ENCODE data around the gene MKNK1. TPM values are rescaled to one million over a fixed set of nuclear protein-coding genes. Genes with fewer than 3 reads are reported as not detected.

The MKNK1 gene
- total and polyA plus RNA-seq, 2 donors (not counting 1 experiment from before 2014, with no cell fraction given) = 51.0 to 73.0 TPM

- intact Hi-C loops (cut with micrococcal nuclease) = loop anchor here (2.0 kb wide), 1 partner anchor 52 kb away; no protein-coding TSS in a partner anchor
- H3K9ac ChIP-seq (ENCODE audit: low read length) = no peak overlapping the region
- TF ChIP-seq EZH2 (IDR thresholded peaks at IDR 0.05; ENCODE audit: borderline replicate concordance, insufficient read depth, low read depth, low read length, poor library complexity, severe bottlenecking) = no peak
- TF ChIP-seq CTCF (IDR thresholded peaks at IDR 0.05) = no peak
Measured at GRCh38 chr1:46529031-46529630, 74.9 kb downstream of the MKNK1 start.

GRCh38 chr1:46528297-46528955 lies 75.6 kb downstream of the MKNK1 start:
- H3K9me3 ChIP-seq (ENCODE audit: control extremely low read depth in 1 of 3, control insufficient read depth in 2 of 3, insufficient read depth in 1 of 3, low read length in 2 of 3) = no peaks in the 10 kb centered on the region
- H3K79me2 ChIP-seq (ENCODE audit: control insufficient read depth, insufficient read depth, low read length) = no peaks in the 10 kb centered on the region
- H3K9ac ChIP-seq (ENCODE audit: low read length) = no peak overlapping the region
- intact Hi-C loops (cut with micrococcal nuclease) = loop anchor here (1.0 to 2.0 kb wide), 3 partner anchors 52 to 122 kb away; no protein-coding TSS in a partner anchor
- no peak overlapping the region for H3K4me3 ChIP-seq (ENCODE audit: control extremely low read depth in 1 of 5, extremely low read depth in 1 of 5, insufficient read depth in 1 of 5, low read depth in 2 of 5, low read length in 4 of 5)
- no peak overlapping the region for H3K27ac ChIP-seq (ENCODE audit: low read length in 2 of 2)
- Mint-ChIP-seq H3K4me1 (no peaks in the 10 kb centered on the region), H3K9me3 (ENCODE audit: insufficient read depth) (no peaks in the 10 kb centered on the region), H3K27me3 (peaks cover 58% of the 10 kb centered on the region), H3K27ac (no peak overlapping the region), H3K4me3 (no peak overlapping the region)
- H2AFZ ChIP-seq (ENCODE audit: insufficient read depth, low read depth, low read length, poor library complexity, severe bottlenecking) = no peak overlapping the region
- TF ChIP-seq EZH2 (IDR thresholded peaks at IDR 0.05; ENCODE audit: borderline replicate concordance, insufficient read depth, low read depth, low read length, poor library complexity, severe bottlenecking) (no peak), CTCF (IDR thresholded peaks at IDR 0.05) (no peak)
- 43% methylated on average over 10 of the region's 11 CpGs for WGBS (ENCODE audit: insufficient coverage)
- peaks cover 0 to 1% of the 10 kb centered on the region in 2 donors for H3K4me1 ChIP-seq (ENCODE audit: control insufficient read depth in 2 of 2, insufficient read depth in 2 of 2, low read length in 2 of 2)
- no peak for ATAC-seq (ENCODE audit: low read depth)
- peaks cover 0 to 41% (median 9%) of the 10 kb centered on the region in 4 experiments for H3K27me3 ChIP-seq (replicated peaks in 1 of 4; ENCODE audit: control extremely low read depth in 1 of 4, control insufficient read depth in 3 of 4, insufficient read depth in 4 of 4, low read length in 3 of 4)
- CTCF ChIA-PET = interaction anchor here (0.6 to 8.2 kb wide), 13 partner anchors 11 to 199 kb away, joined by 3 to 122 read pairs (median 3); no protein-coding TSS in a partner anchor
- no peaks in the 10 kb centered on the region for H3K36me3 ChIP-seq (replicated peaks in 1 of 2; ENCODE audit: control extremely low read depth in 1 of 2, control insufficient read depth in 1 of 2, extremely low read depth in 1 of 2, insufficient read depth in 2 of 2, low read length in 1 of 2)
- POLR2A ChIA-PET = no interaction called here
- DNase-seq = no peak
- no peak overlapping the region for H3K4me2 ChIP-seq (replicated peaks; ENCODE audit: low read depth, low read length, poor library complexity, severe bottlenecking)
- H4K20me1 ChIP-seq (ENCODE audit: control insufficient read depth, insufficient read depth, low read length, poor library complexity, severe bottlenecking) = no peaks in the 10 kb centered on the region

More at GRCh38 chr1:46529031-46529630, 74.9 kb downstream of the MKNK1 start:
- 66% methylated on average over 3 of the region's 4 CpGs for WGBS (ENCODE audit: insufficient coverage)
- H3K36me3 ChIP-seq (replicated peaks in 1 of 2; ENCODE audit: control extremely low read depth in 1 of 2, control insufficient read depth in 1 of 2, extremely low read depth in 1 of 2, insufficient read depth in 2 of 2, low read length in 1 of 2) = no peaks in the 10 kb centered on the region
- H3K4me2 ChIP-seq (replicated peaks; ENCODE audit: low read depth, low read length, poor library complexity, severe bottlenecking) = no peak overlapping the region
- no peaks in the 10 kb centered on the region for H3K9me3 Mint-ChIP-seq (ENCODE audit: insufficient read depth)
- H3K4me3 ChIP-seq (ENCODE audit: control extremely low read depth in 1 of 5, extremely low read depth in 1 of 5, insufficient read depth in 1 of 5, low read depth in 2 of 5, low read length in 4 of 5) = no peak overlapping the region
- H3K4me1 Mint-ChIP-seq = peaks cover 3% of the 10 kb centered on the region
- H3K79me2 ChIP-seq (ENCODE audit: control insufficient read depth, insufficient read depth, low read length) = no peaks in the 10 kb centered on the region
- H3K9me3 ChIP-seq (ENCODE audit: control extremely low read depth in 1 of 3, control insufficient read depth in 2 of 3, insufficient read depth in 1 of 3, low read length in 2 of 3) = no peaks in the 10 kb centered on the region
- H3K4me1 ChIP-seq (ENCODE audit: control insufficient read depth in 2 of 2, insufficient read depth in 2 of 2, low read length in 2 of 2) = peaks cover 0 to 6% of the 10 kb centered on the region in 2 donors
- ChIA-PET CTCF (interaction anchor here (0.6 to 8.2 kb wide), 12 partner anchors 10 to 198 kb away, joined by 3 to 122 read pairs (median 4); no protein-coding TSS in a partner anchor), POLR2A (interaction anchor here (0.6 kb wide), 1 partner anchor 57 kb away, joined by 4 read pairs; no protein-coding TSS in a partner anchor)
- no peak for ATAC-seq (ENCODE audit: low read depth)
- H4K20me1 ChIP-seq (ENCODE audit: control insufficient read depth, insufficient read depth, low read length, poor library complexity, severe bottlenecking) = no peaks in the 10 kb centered on the region
- H3K27me3 Mint-ChIP-seq = peaks cover 63% of the 10 kb centered on the region
- DNase-seq = no peak
- no peak overlapping the region for H3K4me3 Mint-ChIP-seq
- H3K27ac Mint-ChIP-seq = no peak overlapping the region
- H3K27me3 ChIP-seq (replicated peaks in 1 of 4; ENCODE audit: control extremely low read depth in 1 of 4, control insufficient read depth in 3 of 4, insufficient read depth in 4 of 4, low read length in 3 of 4) = peaks cover 0 to 45% (median 13%) of the 10 kb centered on the region in 4 experiments
- no peak overlapping the region for H2AFZ ChIP-seq (ENCODE audit: insufficient read depth, low read depth, low read length, poor library complexity, severe bottlenecking)
- no peak overlapping the region for H3K27ac ChIP-seq (ENCODE audit: low read length in 2 of 2)
